ENCODE results near the gene STOX1. TPM values are rescaled to one million over a fixed set of nuclear protein-coding genes. Genes with fewer than 3 reads are reported as not detected.
A peak's percentile ranks its signal among the peaks of the same experiment; 100 is the strongest.

Gene STOX1
- total RNA-seq, 2 donors from 2014 or later = 4.5 to 5.2 TPM

DNA sequence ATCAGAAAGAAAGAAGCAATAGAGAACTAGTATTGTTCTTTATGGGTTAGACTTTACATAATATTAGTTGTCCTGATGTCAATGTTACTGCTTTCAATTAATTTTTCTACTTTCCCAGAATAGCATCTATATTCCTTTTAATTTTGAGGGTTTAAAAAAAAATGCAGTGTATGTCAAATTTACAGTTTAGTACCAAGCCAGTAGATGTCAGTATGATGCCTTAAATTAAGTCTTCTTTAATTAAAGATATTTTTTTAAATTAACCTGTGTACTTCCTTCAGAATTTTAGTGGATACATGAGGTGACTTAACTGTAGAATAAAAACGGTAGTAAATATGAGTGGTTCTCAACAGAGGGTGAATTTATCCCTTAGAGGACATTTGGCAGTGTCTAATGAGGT lies 35.2 kb upstream of the STOX1 start:
- Histone ChIP-seq H3K4me1 (ENCODE audit: control insufficient read depth, insufficient read depth, low read length) (no peaks in the 10 kb centered on the region), H3K4me3 (ENCODE audit: low read length) (no peak overlapping the region), H3K36me3 (ENCODE audit: control insufficient read depth, insufficient read depth, low read length) (peaks cover 97% of the 10 kb centered on the region), H3K9me3 (ENCODE audit: control insufficient read depth, low read length) (no peaks in the 10 kb centered on the region), H3K27ac (ENCODE audit: low read depth, low read length) (no peak overlapping the region), H3K27me3 (ENCODE audit: control insufficient read depth, insufficient read depth, low read length, poor library complexity, severe bottlenecking) (no peaks in the 10 kb centered on the region), H3K9ac (ENCODE audit: extremely low read depth, low read length, poor library complexity, severe bottlenecking) (no peak overlapping the region)
- TF ChIP-seq, protein P1, sequence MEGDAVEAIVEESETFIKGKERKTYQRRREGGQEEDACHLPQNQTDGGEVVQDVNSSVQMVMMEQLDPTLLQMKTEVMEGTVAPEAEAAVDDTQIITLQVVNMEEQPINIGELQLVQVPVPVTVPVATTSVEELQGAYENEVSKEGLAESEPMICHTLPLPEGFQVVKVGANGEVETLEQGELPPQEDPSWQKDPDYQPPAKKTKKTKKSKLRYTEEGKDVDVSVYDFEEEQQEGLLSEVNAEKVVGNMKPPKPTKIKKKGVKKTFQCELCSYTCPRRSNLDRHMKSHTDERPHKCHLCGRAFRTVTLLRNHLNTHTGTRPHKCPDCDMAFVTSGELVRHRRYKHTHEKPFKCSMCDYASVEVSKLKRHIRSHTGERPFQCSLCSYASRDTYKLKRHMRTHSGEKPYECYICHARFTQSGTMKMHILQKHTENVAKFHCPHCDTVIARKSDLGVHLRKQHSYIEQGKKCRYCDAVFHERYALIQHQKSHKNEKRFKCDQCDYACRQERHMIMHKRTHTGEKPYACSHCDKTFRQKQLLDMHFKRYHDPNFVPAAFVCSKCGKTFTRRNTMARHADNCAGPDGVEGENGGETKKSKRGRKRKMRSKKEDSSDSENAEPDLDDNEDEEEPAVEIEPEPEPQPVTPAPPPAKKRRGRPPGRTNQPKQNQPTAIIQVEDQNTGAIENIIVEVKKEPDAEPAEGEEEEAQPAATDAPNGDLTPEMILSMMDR (conservative IDR thresholded peaks at IDR 0.05) = peak; percentile 57
- H3K4me1 Mint-ChIP-seq = no peaks in the 10 kb centered on the region
- no peaks in the 10 kb centered on the region for H3K27me3 Mint-ChIP-seq (ENCODE audit: insufficient read depth)
- WGBS, 2 experiments (ENCODE audit: insufficient coverage in 1 of 2, insufficient read length in 1 of 2) = 96 to 100% methylated on average over 1 of the region's 1 CpG
- DNase-seq = no peak
- no peak overlapping the region for H3K4me3 Mint-ChIP-seq
- H3K27ac Mint-ChIP-seq = no peak overlapping the region
- H3K36me3 Mint-ChIP-seq (ENCODE audit: low read depth) = peaks cover 65% of the 10 kb centered on the region
- no peaks in the 10 kb centered on the region for H3K9me3 Mint-ChIP-seq

DNA sequence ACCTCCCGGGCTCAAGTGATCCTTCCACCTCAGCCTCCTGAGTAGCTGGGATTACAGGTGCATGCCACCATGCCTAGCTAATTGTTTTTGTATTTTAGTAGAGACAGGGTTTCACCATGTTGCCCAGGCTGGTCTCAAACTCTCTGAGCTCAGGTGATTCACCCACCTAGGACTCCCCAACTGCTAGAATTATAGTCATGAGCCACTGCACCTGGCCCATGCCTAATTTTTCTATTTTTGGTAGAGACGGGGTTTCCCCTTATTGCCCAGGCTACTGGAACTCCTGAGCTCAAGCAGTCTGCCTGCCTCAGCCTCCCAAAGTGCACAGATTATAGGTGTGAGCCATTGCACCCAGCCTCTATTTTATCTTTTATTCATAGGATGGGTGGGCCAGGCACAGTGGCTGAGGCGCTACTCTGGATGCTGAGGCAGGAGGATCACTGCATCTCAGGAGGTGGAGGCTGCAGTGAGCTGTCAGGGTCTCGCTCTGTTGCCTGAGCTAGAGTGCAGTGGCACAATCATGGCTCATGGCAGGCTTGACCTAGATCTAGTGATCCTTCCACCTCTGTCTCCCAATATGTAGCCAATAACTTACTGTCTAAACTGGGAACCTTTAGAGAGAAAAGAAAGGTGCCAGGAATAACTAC lies 31.3 kb upstream of the STOX1 start:
- Histone ChIP-seq H3K27me3 (ENCODE audit: control insufficient read depth, insufficient read depth, low read length, poor library complexity, severe bottlenecking) (no peaks in the 10 kb centered on the region), H3K4me3 (ENCODE audit: low read length) (no peak overlapping the region), H3K27ac (ENCODE audit: low read depth, low read length) (no peak overlapping the region), H3K9ac (ENCODE audit: extremely low read depth, low read length, poor library complexity, severe bottlenecking) (no peak overlapping the region), H3K36me3 (ENCODE audit: control insufficient read depth, insufficient read depth, low read length) (peaks cover 72% of the 10 kb centered on the region), H3K9me3 (ENCODE audit: control insufficient read depth, low read length) (no peaks in the 10 kb centered on the region), H3K4me1 (ENCODE audit: control insufficient read depth, insufficient read depth, low read length) (no peaks in the 10 kb centered on the region)
- Mint-ChIP-seq H3K9me3 (no peaks in the 10 kb centered on the region), H3K4me3 (no peak overlapping the region), H3K27ac (no peak overlapping the region), H3K36me3 (ENCODE audit: low read depth) (peaks cover 48% of the 10 kb centered on the region), H3K4me1 (no peaks in the 10 kb centered on the region), H3K27me3 (ENCODE audit: insufficient read depth) (no peaks in the 10 kb centered on the region)
- no peak for DNase-seq
- TF ChIP-seq, protein P1 (conservative IDR thresholded peaks at IDR 0.05) = no peak
- WGBS, 2 experiments (ENCODE audit: insufficient coverage in 1 of 2, insufficient read length in 1 of 2) = 92% methylated on average over 4 of the region's 4 CpGs

DNA sequence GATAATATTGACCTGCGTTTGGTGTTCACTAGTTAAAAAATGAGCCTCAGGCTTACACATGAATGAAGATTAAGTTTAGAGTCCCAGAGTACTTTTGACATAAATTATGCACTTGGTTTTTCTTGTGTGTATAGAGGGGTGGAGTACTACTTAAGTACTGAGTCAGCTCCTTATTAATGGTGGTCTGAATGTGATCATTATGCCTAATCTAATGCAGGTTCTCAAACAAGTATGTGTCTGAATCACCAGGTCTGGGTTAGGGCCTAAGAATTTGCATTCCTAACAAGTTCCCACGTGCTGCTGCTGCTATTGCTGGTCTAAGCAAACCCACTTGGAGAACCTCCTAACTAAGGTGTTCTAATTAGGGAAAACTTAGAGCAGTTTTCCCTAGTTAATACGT lies 30.7 kb upstream of the STOX1 start:
- Histone ChIP-seq H3K4me1 (ENCODE audit: control insufficient read depth, insufficient read depth, low read length) (no peaks in the 10 kb centered on the region), H3K4me3 (ENCODE audit: low read length) (no peak overlapping the region), H3K9ac (ENCODE audit: extremely low read depth, low read length, poor library complexity, severe bottlenecking) (no peak overlapping the region), H3K27me3 (ENCODE audit: control insufficient read depth, insufficient read depth, low read length, poor library complexity, severe bottlenecking) (no peaks in the 10 kb centered on the region), H3K9me3 (ENCODE audit: control insufficient read depth, low read length) (no peaks in the 10 kb centered on the region), H3K36me3 (ENCODE audit: control insufficient read depth, insufficient read depth, low read length) (peaks cover 66% of the 10 kb centered on the region), H3K27ac (ENCODE audit: low read depth, low read length) (no peak overlapping the region)
- WGBS, 2 experiments (ENCODE audit: insufficient coverage in 1 of 2, insufficient read length in 1 of 2) = 93% methylated on average over 3 of the region's 3 CpGs
- Mint-ChIP-seq H3K27me3 (ENCODE audit: insufficient read depth) (no peaks in the 10 kb centered on the region), H3K4me3 (no peak overlapping the region), H3K4me1 (no peaks in the 10 kb centered on the region), H3K36me3 (ENCODE audit: low read depth) (peaks cover 48% of the 10 kb centered on the region), H3K27ac (no peak overlapping the region), H3K9me3 (no peaks in the 10 kb centered on the region)
- DNase-seq = no peak
- TF ChIP-seq, protein P1 (conservative IDR thresholded peaks at IDR 0.05) = no peak
